8988T (cell line): ENCODE measurements around the gene UPF2.
A peak's percentile ranks its signal among the peaks of the same experiment; 100 is the strongest.
"Not testable (repeated sequence)": the region's sequence is repeated elsewhere in the genome, so short reads cannot be mapped to it uniquely, and the experiment has no call there.

Experiments used
- DNase-seq: peaks from one replicate; pipeline ENCODE4 v3.0.0; 2011

The UPF2 gene

GRCh38 chr10:12042797-12043651 is at the start of gene UPF2:
Gene UPF2, minus strand, starts transcription at chr10:12042809. Its CDS starts 7,386 bp downstream, at chr10:12035423.
- peak; percentile 86 for DNase-seq

GRCh38 chr10:12091421-12091820 is 48.8 kb upstream of the UPF2 start:
- no peak for DNase-seq

DNA sequence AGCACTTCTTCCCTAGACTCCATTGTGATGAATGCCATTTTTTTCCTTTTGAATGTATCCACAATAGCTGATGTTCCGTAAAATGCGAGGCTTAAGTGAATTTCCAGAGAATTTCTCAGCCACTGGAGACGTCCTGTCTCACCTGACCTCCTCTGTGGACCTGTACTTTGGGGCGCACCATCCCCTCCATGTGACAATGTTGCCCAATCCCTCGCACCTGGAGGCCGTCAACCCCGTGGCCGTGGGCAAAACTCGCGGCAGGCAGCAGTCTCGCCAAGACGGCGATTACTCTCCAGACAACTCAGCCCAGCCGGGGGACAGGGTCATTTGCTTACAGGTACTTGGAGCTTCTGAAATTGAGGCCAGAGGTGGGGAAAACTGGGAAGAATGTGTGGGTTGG is 46.3 kb upstream of the UPF2 start:
- no peak for DNase-seq

DNA sequence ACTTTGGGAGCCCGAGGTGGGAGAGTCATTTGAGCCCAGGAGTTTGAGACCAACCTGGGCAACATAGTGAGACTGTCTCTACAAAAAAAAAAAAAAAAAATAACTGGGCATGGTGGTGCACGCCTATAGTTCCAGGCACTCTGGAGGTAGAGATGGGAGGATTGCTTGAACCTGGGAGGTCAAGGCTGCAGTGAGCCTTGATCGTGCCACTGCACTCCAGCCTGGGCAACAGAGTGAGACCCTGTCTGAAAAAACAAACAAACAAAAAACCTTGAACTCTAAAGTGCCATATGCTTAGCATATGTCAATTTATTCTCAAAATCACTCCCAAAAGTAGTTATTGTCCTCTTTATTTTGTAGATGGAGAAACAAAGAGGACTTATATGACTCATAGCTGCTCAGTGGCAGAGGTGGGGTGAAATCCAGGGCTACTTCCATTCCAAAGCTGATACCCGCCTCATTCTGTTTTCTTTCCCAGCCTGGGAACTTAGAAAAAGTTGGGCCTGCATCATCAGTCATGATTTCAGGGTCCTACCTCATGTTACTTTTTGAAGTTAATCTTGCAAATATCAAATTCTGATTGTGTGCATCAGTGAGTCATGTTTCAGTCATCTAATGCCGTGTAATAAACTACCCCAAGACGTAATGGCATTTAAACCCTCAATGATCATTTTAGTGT is 39.4 kb upstream of the UPF2 start:
- DNase-seq: no peak

GRCh38 chr10:12081470-12081869 is 38.9 kb upstream of the UPF2 start:
- DNase-seq: no peak

DNA sequence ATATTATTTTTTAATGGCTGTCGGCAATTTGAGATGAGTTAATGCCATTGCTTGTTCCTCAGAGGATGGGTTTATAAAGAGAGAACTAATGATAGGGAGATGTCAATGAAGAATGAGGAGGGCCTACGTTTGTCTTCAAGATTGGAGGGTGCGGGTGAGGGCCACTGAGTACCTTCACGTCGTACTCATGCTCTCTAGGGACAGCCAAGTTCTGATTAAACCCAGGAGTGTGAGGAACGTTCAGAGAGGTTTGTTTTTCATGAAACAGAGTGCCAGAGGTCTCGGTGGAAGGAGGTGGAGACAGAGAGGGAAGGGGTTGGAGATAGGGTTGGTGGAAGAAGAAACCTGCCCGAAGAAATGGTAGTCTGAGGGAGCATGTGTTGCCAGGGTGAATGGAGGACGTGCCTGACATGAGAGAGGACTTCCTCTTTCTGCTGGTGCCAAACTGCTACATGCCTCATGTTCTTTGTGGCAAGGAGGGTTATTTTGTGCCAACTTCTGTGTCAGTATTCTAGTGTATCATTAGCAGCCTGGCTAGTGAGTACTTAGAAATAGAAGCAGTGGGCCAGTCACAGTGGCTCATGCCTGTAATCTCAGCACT is 35.1 kb upstream of the UPF2 start:
- no peak for DNase-seq

- no peak for DNase-seq
Observed at GRCh38 chr10:12073526-12073925, 30.9 kb upstream of the UPF2 start.

GRCh38 chr10:12071441-12071840 is 28.8 kb upstream of the UPF2 start:
- DNase-seq: not testable (repeated sequence)

DNA sequence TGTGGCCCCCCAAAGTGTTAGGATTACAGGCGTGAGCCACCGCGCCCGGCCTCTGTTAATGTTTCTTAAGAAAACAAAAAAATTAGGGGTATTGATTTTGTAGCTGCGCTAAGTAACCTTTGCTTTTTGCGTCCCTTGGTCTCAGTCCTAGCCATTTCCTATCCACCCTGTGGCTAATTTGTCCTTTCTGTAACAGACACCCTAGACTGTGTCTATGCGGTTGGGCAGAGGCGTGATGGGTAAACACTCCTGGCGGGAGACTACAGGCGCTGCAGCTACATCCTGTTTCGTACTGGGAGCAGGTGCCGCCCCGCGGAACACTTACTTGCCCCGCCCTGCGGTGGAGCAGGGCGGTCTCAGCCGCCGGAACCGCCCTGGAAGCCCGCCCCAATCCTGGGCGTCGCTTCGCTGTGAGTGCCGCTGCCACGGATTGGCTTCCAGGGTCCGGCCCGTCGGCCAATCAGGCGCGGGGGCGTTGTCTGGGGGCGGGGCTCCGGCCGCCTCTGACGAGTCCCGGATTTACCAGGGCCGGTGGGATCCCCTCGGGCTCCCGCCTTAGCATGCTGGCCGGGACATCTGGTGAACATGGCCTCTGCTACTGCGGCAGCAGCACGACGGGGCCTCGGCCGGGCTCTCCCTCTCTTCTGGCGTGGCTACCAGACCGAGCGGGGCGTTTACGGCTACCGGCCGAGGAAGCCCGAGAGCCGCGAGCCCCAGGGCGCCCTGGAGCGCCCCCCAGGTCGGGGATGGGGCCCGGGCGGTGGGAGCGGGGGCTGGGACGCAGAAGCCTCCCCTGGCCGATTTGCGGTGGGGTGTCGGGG is 26.1 kb upstream of the UPF2 start, which contains the start of gene DHTKD1:
TSS of gene DHTKD1 (plus strand) at position 506 of the 821 bp plus-strand sequence. CDS start at position 586, 80 bp downstream.
- DNase-seq: peak; percentile 98

DNA sequence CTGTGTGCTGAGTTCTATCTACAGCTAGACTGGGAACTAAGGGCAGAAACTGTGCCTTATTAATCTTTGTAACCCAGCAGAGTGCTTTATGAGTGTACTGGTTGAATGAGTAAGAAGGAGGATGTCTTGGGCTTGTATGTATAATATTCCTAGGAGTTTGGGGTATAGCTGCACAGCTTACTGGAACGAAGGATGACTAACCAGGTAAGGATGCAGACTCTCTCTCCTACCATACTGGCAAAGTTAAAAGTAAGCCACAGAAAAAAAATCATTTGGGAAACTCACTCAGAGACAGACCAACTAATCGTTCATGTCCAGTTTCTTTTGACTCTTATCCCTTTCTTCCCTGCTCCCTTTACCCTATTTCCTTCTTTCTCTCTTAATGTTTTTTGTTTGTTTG is 24.7 kb upstream of the UPF2 start:
- no peak for DNase-seq

DNA sequence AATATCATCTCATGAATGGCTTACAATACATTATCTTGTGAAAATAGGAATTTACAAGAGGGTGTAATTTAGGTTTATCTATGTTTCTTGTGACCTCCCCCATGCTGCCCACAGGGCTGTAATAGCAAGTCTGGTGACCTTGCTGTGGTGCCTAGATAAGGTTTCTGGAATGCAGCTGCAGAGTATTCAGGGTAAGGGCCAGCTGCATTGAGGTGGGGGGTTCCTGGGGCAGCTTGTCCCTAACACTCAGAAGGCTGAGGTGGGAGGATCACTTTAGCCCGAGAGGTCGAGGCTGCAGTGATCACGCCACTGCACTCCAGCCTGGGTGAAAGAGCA is 20.8 kb upstream of the UPF2 start:
- no peak for DNase-seq

DNA sequence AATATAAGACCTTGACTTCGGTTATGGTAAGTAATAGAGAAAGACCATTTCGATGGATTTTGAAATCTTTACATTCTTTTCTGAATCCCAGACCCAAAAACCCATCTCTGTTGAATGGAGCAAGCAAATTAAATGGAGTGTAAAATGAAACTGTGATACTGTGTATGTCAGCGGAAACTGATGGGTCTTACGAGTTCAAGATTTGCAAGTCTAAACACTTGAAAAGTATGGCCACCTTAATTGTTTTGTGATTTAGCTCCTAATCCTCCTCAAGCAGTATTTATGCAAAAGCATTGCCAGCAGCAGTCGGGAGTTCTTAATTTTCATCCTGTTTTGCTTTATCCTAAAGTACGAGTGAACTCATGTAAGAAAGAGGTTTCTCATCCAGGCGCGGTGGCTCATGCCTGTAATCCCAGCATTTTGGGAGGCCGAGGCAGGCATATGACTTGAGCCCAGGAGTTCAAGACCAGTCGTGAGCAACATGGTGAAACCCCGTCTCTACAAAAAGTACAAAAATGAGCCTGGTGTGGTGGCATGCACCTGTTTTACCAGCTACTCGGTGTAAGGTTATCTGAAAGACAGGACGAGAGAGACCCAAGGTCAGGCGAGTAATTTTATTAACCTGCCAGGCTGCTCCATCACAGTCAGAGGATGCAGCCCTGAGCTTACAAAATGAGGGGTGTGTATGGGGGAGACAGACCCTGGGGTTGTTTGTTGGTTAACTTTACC is 20.3 kb upstream of the UPF2 start:
- DNase-seq: no peak

DNA sequence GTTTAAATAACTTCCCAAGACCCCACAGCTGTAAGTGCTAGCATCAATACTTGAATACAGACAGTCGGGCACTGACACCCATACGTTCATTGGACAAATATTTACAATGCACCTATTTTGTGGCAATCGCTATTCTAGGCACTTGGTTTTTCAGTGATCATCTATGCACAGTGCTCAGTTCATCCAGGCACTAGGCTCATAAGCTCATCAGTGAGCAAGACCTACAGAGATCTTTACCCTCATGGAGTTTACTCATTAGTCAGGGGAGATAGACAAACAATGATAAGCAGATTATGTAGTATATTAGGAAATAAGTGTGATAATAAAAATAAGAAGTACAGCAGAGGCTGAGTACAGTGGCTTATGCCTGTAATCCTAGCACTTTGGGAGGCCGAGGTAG is 18.5 kb upstream of the UPF2 start:
- no peak for DNase-seq

- DNase-seq: no peak
Observed at GRCh38 chr10:12056748-12057147, 14.1 kb upstream of the UPF2 start.

GRCh38 chr10:12055732-12056131 is 13.1 kb upstream of the UPF2 start:
- no peak for DNase-seq

GRCh38 chr10:12051241-12051640 is 8.6 kb upstream of the UPF2 start:
- no peak for DNase-seq

- DNase-seq: no peak
Observed at GRCh38 chr10:12050528-12050927, 7.9 kb upstream of the UPF2 start.

- DNase-seq: no peak
Observed at GRCh38 chr10:12048547-12048946, 5.9 kb upstream of the UPF2 start.

GRCh38 chr10:12045596-12045995 is 3.0 kb upstream of the UPF2 start:
- DNase-seq: no peak

- no peak for DNase-seq
Observed at GRCh38 chr10:12042409-12042796, 206 bp downstream of the UPF2 start.

DNA sequence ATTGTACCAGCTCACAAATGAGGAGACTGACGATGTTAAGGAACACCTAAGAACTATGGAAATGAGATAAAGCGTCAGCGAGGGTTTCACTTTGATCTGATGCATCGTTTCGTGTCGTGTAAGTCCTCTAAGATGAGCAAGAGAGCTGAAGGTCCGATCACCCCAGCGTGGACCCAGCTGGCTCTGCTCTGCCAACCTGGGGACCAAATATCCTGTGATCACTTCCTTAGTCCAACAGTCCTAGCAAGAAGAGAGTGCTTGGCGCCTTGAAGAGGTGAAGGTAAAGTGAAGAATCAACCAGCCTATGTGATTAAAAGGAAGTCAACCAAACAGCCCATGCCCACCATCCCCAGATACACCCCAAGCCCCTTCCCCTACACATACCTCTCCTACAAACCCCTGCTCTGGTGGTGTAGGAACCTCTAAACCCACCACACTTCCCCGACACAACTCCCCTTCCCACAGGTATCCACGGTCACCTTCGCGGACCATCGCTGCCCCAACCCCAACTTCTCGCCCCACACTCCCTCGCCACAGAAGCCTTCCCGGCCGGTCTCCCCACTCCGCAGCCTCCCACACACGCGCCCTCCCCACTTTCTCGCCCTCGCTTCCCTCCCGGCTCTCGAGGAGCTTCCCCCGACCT is 722 bp downstream of the UPF2 start:
- DNase-seq: no peak
